OCI-LY1 (cell line): ENCODE results near the gene DIPK1B.

ENCODE experiments used
- H2AFZ ChIP-seq: fragments of 200-600 bp; sonication (generic), shearing (Covaris generic); 2 replicates; pipeline ENCODE4 v1.6.0; 2014; ENCODE audit warnings: antibody characterized with exemption, mild to moderate bottlenecking, low read length
- H3F3A ChIP-seq: fragments of 200-600 bp; sonication (generic), shearing (Covaris generic); 2 replicates; pipeline ENCODE4 v1.6.0; 2014; ENCODE audit warnings: mild to moderate bottlenecking, antibody characterized with exemption, low read length, moderate library complexity; ENCODE audit not compliant: insufficient read depth
- H3K27ac ChIP-seq: fragments of 200-600 bp; sonication (generic); 2 replicates; pipeline ENCODE4 v1.5.1; 2014; ENCODE audit warnings: low read length, mixed run types, mild to moderate bottlenecking, low read depth; ENCODE audit not compliant: poor library complexity, severe bottlenecking
- H3K27me3 ChIP-seq: fragments of 200-600 bp; sonication (generic); 2 replicates; pipeline ENCODE4 v1.6.0; 2014; ENCODE audit warnings: antibody characterized with exemption, mild to moderate bottlenecking, low read length, moderate library complexity; ENCODE audit not compliant: insufficient read depth
- H3K36me3 ChIP-seq: fragments of 200-600 bp; sonication (generic); 2 replicates; pipeline ENCODE4 v1.6.1; 2014; ENCODE audit warnings: mild to moderate bottlenecking, antibody characterized with exemption, low read length, moderate library complexity, mixed read lengths; ENCODE audit not compliant: insufficient read depth
- H3K4me1 ChIP-seq: fragments of 200-600 bp; sonication (generic); 2 replicates; pipeline ENCODE4 v1.5.1; 2014; ENCODE audit warnings: mild to moderate bottlenecking, low read length, moderate library complexity; ENCODE audit not compliant: insufficient read depth, severe bottlenecking
- H3K4me2 ChIP-seq: fragments of 200-600 bp; sonication (generic), shearing (Covaris generic); 2 replicates; pipeline ENCODE4 v1.6.1; 2014; ENCODE audit warnings: low read length
- H3K4me3 ChIP-seq: fragments of 200-600 bp; sonication (generic); 2 replicates; pipeline ENCODE4 v1.5.1; 2014; ENCODE audit warnings: low read length, low read depth, mild to moderate bottlenecking, mixed read lengths; ENCODE audit not compliant: poor library complexity, severe bottlenecking
- H3K79me2 ChIP-seq: fragments of 200-600 bp; shearing (Covaris generic); 2 replicates; pipeline ENCODE4 v1.6.1; 2016; ENCODE audit warnings: mixed run types, low read length, mixed read lengths; ENCODE audit not compliant: insufficient read depth
- H3K9ac ChIP-seq: fragments of 200-600 bp; sonication (generic), shearing (Covaris generic); 2 replicates; pipeline ENCODE4 v1.6.1; 2014; ENCODE audit warnings: mild to moderate bottlenecking, low read length, mixed read lengths
- H3K9me2 ChIP-seq: fragments of 200-600 bp; sonication (generic), shearing (Covaris generic); 2 replicates; pipeline ENCODE4 v1.6.1; 2014; ENCODE audit warnings: low read depth, mild to moderate bottlenecking, low read length, mixed read lengths
- H3K9me3 ChIP-seq: fragments of 200-600 bp; shearing (Covaris generic); 2 replicates; pipeline ENCODE4 v1.6.1; 2014; ENCODE audit warnings: low read length, mixed read lengths
- H4K20me1 ChIP-seq: fragments of 200-600 bp; sonication (generic), shearing (Covaris generic); 2 replicates; pipeline ENCODE4 v1.6.0; 2016; ENCODE audit warnings: mild to moderate bottlenecking, low read length; ENCODE audit not compliant: insufficient read depth
- EZH2 ChIP-seq: fragments of 200-600 bp; sonication (generic), shearing (Covaris generic); IDR thresholded peaks from 2 replicates; pipeline ENCODE4 v1.8.0; 2017; ENCODE audit warnings: borderline replicate concordance, mixed run types, mild to moderate bottlenecking, antibody characterized with exemption, low read length, moderate library complexity, mixed read lengths
- TF ChIP-seq, protein P1 (sequence below): fragments of 200-600 bp; sonication (generic), shearing (Covaris generic); IDR thresholded peaks from 2 replicates; pipeline ENCODE4 v1.5.1; 2017; ENCODE audit warnings: mild to moderate bottlenecking, antibody characterized with exemption, low read length, moderate library complexity, mixed read lengths

The DIPK1B gene

DNA sequence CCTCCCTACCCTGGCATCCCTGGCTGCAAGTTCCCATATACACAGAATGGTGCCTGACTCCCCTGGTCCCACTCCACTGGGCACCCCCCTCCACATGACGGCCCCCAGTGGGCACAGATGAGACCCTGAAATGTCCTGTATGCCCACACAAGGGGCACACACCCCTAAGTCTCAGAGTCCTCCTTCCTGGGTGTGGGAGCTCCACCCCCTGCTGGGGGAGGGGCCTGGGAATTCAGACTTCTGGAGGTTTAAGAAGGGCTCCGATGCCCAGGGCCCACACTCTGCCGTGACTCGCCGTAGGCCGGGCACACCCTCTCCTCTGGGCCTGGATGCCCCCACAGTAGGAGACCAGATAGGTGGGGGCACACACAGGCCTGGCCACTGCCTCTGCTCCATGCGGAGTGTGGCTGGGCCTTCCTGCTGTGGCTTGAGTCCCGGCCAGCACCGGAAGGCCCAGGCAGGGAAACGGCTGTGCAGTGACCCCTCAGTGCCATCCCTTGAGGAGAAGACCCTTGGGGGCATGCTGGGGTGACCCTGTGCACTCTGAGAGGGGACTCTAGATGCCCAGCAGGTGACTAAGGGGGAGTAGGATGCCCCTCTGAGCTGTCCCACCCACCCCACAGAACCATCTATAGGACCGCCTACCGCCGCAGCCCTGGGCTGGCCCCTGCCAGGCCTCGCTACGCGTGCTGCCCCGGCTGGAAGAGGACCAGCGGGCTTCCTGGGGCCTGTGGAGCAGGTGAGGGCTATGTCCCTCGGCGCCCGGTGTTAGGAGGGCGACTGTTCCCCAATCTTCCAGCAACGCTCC, 43.2 kb upstream of the DIPK1B start:
- H4K20me1 ChIP-seq = no peaks in the 10 kb centered on the region

DNA sequence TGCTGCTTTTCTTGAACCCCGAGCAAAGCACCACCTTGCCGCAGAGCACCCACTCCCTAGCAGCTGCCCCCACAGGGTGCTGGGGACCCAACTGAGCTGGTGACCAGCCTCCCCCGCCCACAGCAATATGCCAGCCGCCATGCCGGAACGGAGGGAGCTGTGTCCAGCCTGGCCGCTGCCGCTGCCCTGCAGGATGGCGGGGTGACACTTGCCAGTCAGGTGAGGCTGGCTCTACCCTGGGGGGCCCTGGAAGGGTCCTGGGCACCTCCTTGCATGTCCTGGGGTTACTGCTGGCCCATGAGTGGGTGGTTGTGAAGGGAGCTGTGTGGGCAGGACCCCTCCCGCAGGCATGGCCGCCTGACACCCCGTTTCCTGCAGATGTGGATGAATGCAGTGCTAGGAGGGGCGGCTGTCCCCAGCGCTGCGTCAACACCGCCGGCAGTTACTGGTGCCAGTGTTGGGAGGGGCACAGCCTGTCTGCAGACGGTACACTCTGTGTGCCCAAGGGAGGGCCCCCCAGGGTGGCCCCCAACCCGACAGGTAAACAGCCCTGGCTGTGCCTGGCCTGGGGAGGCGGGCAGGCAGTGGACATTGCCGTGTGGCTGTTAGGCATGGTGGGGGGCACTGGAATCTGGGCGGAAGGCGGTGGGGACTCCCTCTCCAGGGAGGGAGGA, 42.4 kb upstream of the DIPK1B start:
- no peaks in the 10 kb centered on the region for H3K36me3 ChIP-seq
- TF ChIP-seq, protein P1, sequence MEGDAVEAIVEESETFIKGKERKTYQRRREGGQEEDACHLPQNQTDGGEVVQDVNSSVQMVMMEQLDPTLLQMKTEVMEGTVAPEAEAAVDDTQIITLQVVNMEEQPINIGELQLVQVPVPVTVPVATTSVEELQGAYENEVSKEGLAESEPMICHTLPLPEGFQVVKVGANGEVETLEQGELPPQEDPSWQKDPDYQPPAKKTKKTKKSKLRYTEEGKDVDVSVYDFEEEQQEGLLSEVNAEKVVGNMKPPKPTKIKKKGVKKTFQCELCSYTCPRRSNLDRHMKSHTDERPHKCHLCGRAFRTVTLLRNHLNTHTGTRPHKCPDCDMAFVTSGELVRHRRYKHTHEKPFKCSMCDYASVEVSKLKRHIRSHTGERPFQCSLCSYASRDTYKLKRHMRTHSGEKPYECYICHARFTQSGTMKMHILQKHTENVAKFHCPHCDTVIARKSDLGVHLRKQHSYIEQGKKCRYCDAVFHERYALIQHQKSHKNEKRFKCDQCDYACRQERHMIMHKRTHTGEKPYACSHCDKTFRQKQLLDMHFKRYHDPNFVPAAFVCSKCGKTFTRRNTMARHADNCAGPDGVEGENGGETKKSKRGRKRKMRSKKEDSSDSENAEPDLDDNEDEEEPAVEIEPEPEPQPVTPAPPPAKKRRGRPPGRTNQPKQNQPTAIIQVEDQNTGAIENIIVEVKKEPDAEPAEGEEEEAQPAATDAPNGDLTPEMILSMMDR = no peak
- TF ChIP-seq EZH2 = no peak
- H2AFZ ChIP-seq = no peak overlapping the region
- H3K79me2 ChIP-seq = no peaks in the 10 kb centered on the region
- H3F3A ChIP-seq = no peaks in the 10 kb centered on the region
- no peaks in the 10 kb centered on the region for H3K9me3 ChIP-seq
- no peak overlapping the region for H3K4me2 ChIP-seq
- peaks cover 18% of the 10 kb centered on the region; the same call in 1 of the 2 replicates for H3K27me3 ChIP-seq
- no peak overlapping the region for H3K27ac ChIP-seq
- no peaks in the 10 kb centered on the region for H4K20me1 ChIP-seq
- H3K9ac ChIP-seq = no peak overlapping the region
- H3K4me3 ChIP-seq = no peak overlapping the region
- H3K9me2 ChIP-seq = no peaks in the 10 kb centered on the region
- H3K4me1 ChIP-seq = no peaks in the 10 kb centered on the region

More for the DNA sequence above, 43.2 kb upstream of the DIPK1B start:
- H3F3A ChIP-seq = no peaks in the 10 kb centered on the region
- no peaks in the 10 kb centered on the region for H3K36me3 ChIP-seq
- no peak for TF ChIP-seq EZH2
- TF ChIP-seq, protein P1 = no peak
- no peaks in the 10 kb centered on the region for H3K4me1 ChIP-seq
- H2AFZ ChIP-seq = no peak overlapping the region
- H3K9me3 ChIP-seq = no peaks in the 10 kb centered on the region
- no peaks in the 10 kb centered on the region for H3K9me2 ChIP-seq
- no peaks in the 10 kb centered on the region for H3K79me2 ChIP-seq
- H3K4me3 ChIP-seq = no peak overlapping the region
- no peak overlapping the region for H3K9ac ChIP-seq
- H3K27ac ChIP-seq = no peak overlapping the region
- peaks cover 18% of the 10 kb centered on the region; the same call in 1 of the 2 replicates for H3K27me3 ChIP-seq
- no peak overlapping the region for H3K4me2 ChIP-seq

DNA sequence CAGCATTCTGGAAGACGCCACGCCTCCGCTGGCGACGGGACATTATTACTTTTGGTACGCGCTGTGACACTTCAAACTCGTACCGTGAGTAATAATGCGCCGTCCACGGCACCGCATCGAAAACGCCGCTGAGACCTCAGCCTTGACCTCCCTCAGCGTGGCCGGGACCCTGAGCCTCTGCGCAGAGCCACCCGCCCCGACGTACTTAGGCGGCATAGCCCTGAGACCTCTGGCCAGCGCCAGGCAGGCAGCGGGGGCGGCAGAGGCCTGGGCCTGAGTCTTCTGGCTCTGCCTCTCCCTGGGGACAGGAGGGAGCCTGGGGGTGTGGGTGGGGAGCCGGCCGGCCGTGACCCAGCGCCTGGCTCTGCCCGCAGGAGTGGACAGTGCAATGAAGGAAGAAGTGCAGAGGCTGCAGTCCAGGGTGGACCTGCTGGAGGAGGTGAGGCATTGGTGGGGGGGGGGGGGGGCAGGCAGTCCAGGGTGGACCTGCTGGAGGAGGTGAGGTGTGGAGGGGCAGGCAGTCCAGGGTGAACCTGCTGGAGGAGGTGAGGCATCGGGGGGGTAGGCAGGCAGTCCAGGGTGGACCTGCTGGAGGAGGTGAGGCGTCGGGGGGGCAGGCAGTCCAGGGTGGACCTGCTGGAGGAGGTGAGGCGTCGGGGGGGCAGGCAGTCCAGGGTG, 41.7 kb upstream of the DIPK1B start:
- Histone ChIP-seq H3K79me2 (no peaks in the 10 kb centered on the region), H3K4me3 (no peak overlapping the region), H3F3A (no peaks in the 10 kb centered on the region), H3K4me2 (no peak overlapping the region), H4K20me1 (no peaks in the 10 kb centered on the region), H3K36me3 (no peaks in the 10 kb centered on the region), H2AFZ (no peak overlapping the region), H3K9me2 (no peaks in the 10 kb centered on the region), H3K27me3 (peaks cover 18% of the 10 kb centered on the region; the same call in 1 of the 2 replicates), H3K9ac (no peak overlapping the region), H3K4me1 (no peaks in the 10 kb centered on the region), H3K27ac (no peak overlapping the region), H3K9me3 (no peaks in the 10 kb centered on the region)
- TF ChIP-seq, protein P1 = no peak
- no peak for TF ChIP-seq EZH2
